ENCODE data around the gene HHAT.

DNA sequence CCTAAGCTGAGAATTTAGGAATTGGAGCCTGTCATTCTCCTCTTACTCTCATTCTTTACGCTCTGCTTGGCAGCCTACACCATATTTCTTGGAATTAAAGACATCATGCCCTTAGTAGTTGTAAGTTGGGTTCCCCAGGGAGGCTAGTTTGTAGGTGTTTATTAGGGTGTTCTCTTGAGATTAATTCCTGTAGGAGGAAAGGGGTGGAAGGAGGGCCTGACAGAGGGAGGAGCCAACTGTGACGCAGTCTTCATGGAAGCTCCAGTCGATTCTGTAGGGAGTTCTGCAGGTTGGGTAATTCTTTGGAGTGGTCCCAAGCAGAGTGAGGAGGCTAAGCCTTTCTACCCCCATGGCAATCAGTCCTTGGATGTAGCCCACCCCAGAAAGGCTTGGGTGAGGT is 111.4 kb downstream of the HHAT start:
- TF ChIP-seq, protein P1, sequence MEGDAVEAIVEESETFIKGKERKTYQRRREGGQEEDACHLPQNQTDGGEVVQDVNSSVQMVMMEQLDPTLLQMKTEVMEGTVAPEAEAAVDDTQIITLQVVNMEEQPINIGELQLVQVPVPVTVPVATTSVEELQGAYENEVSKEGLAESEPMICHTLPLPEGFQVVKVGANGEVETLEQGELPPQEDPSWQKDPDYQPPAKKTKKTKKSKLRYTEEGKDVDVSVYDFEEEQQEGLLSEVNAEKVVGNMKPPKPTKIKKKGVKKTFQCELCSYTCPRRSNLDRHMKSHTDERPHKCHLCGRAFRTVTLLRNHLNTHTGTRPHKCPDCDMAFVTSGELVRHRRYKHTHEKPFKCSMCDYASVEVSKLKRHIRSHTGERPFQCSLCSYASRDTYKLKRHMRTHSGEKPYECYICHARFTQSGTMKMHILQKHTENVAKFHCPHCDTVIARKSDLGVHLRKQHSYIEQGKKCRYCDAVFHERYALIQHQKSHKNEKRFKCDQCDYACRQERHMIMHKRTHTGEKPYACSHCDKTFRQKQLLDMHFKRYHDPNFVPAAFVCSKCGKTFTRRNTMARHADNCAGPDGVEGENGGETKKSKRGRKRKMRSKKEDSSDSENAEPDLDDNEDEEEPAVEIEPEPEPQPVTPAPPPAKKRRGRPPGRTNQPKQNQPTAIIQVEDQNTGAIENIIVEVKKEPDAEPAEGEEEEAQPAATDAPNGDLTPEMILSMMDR (IDR thresholded peaks at IDR 0.05): no peak
- no peak for TF ChIP-seq POLR2AphosphoS5 (IDR thresholded peaks at IDR 0.05)
